ENCODE data around the gene PRR14. TPM values are rescaled to one million over a fixed set of nuclear protein-coding genes. Genes with fewer than 3 reads are reported as not detected.

PRR14 gene
- total RNA-seq, 6 experiments from 2014 or later = 26.8 to 34.6 (median 29.8) TPM

Other genes with a start within 250 kb of the PRR14 start
- gene ZNF771, start 243.4 kb upstream of the PRR14 start, total RNA-seq (2021; fragmentation: NEBNext Ultra II Directional; extraction: Animal tissue kit (Norgen Biotek cat#: 25700)) = 10 to 100 TPM; 15.8 to 19.1 (median 16.8) TPM
- 10 to 100 TPM; 24.9 to 37.9 (median 28.5) TPM for gene DCTPP1, start 220.9 kb upstream of the PRR14 start, total RNA-seq (2021; fragmentation: NEBNext Ultra II Directional; extraction: Animal tissue kit (Norgen Biotek cat#: 25700))
- 10 to 100 TPM; 29.7 to 36.7 (median 31.1) TPM for gene SEPHS2, start 205.1 kb upstream of the PRR14 start, total RNA-seq (2021; fragmentation: NEBNext Ultra II Directional; extraction: Animal tissue kit (Norgen Biotek cat#: 25700))
- not detected for gene ITGAL, start 178.2 kb upstream of the PRR14 start, total RNA-seq (2021; fragmentation: NEBNext Ultra II Directional; extraction: Animal tissue kit (Norgen Biotek cat#: 25700))
- gene ZNF768, start 124.4 kb upstream of the PRR14 start, total RNA-seq (2021; fragmentation: NEBNext Ultra II Directional; extraction: Animal tissue kit (Norgen Biotek cat#: 25700)) = 10 to 100 TPM; 19.8 to 22.8 (median 20.8) TPM
- 1 to 10 TPM; 3.2 to 4.7 (median 3.8) TPM for gene ZNF747, start 116.1 kb upstream of the PRR14 start, total RNA-seq (2021; fragmentation: NEBNext Ultra II Directional; extraction: Animal tissue kit (Norgen Biotek cat#: 25700))
- gene ZNF764, start 92.6 kb upstream of the PRR14 start, total RNA-seq (2021; fragmentation: NEBNext Ultra II Directional; extraction: Animal tissue kit (Norgen Biotek cat#: 25700)) = 1 to 10 TPM; 5.1 to 6.8 (median 5.7) TPM
- 10 to 100 TPM in 1 of 6 experiments, 1 to 10 TPM in 5; 5.9 to 10.4 (median 7.6) TPM for gene ZNF688, start 79.2 kb upstream of the PRR14 start, total RNA-seq (2021; fragmentation: NEBNext Ultra II Directional; extraction: Animal tissue kit (Norgen Biotek cat#: 25700))
- 10 to 100 TPM in 3 of 6 experiments, 1 to 10 TPM in 3; 7.3 to 12.2 (median 10.1) TPM for gene ZNF785, start 65.3 kb upstream of the PRR14 start, total RNA-seq (2021; fragmentation: NEBNext Ultra II Directional; extraction: Animal tissue kit (Norgen Biotek cat#: 25700))
- gene ZNF689, start 40.6 kb upstream of the PRR14 start, total RNA-seq (2021; fragmentation: NEBNext Ultra II Directional; extraction: Animal tissue kit (Norgen Biotek cat#: 25700)) = 1 to 10 TPM; 6.9 to 8.7 (median 7.5) TPM
- 10 to 100 TPM; 54.1 to 72.1 (median 64.5) TPM for gene FBRS, start 7.5 kb downstream of the PRR14 start, total RNA-seq (2021; fragmentation: NEBNext Ultra II Directional; extraction: Animal tissue kit (Norgen Biotek cat#: 25700))
- gene SRCAP, start 48.2 kb downstream of the PRR14 start, total RNA-seq (2021; fragmentation: NEBNext Ultra II Directional; extraction: Animal tissue kit (Norgen Biotek cat#: 25700)) = 10 to 100 TPM; 43.4 to 48.1 (median 45.9) TPM
- 10 to 100 TPM; 26.6 to 31.0 (median 27.7) TPM for gene PHKG2, start 97.5 kb downstream of the PRR14 start, total RNA-seq (2021; fragmentation: NEBNext Ultra II Directional; extraction: Animal tissue kit (Norgen Biotek cat#: 25700))
- 1 to 10 TPM; 4.3 to 7.6 (median 5.1) TPM for gene CFAP119, start 111.1 kb downstream of the PRR14 start, total RNA-seq (2021; fragmentation: NEBNext Ultra II Directional; extraction: Animal tissue kit (Norgen Biotek cat#: 25700))
- 100 to 1,000 TPM in 5 of 6 experiments, 10 to 100 TPM in 1; 98.2 to 120 (median 104) TPM for gene RNF40, start 111.4 kb downstream of the PRR14 start, total RNA-seq (2021; fragmentation: NEBNext Ultra II Directional; extraction: Animal tissue kit (Norgen Biotek cat#: 25700))
- gene ZNF629, start 136.2 kb downstream of the PRR14 start, total RNA-seq (2021; fragmentation: NEBNext Ultra II Directional; extraction: Animal tissue kit (Norgen Biotek cat#: 25700)) = 10 to 100 TPM; 19.4 to 21.8 (median 21.0) TPM
- gene BCL7C, start 243.1 kb downstream of the PRR14 start, total RNA-seq (2021; fragmentation: NEBNext Ultra II Directional; extraction: Animal tissue kit (Norgen Biotek cat#: 25700)) = 10 to 100 TPM; 42.7 to 52.7 (median 48.4) TPM
- gene CTF1, start 245.7 kb downstream of the PRR14 start, total RNA-seq (2021; fragmentation: NEBNext Ultra II Directional; extraction: Animal tissue kit (Norgen Biotek cat#: 25700)) = 10 to 100 TPM; 12.0 to 16.3 (median 14.0) TPM